DOHH2 (cell line): ENCODE data around the gene LCN10.

Experiments used
- H3F3A ChIP-seq: fragments of 200-600 bp; sonication (generic), shearing (Covaris generic); 2 replicates; pipeline ENCODE4 v1.6.0; 2016; ENCODE audit warnings: antibody characterized with exemption, mild to moderate bottlenecking; ENCODE audit not compliant: control insufficient read depth, insufficient read depth
- H3K27ac ChIP-seq: fragments of 200-600 bp; sonication (generic); 2 replicates; pipeline ENCODE4 v1.5.1; 2014; ENCODE audit warnings: low read depth, mild to moderate bottlenecking, low read length, moderate library complexity
- H3K27me3 ChIP-seq: fragments of 200-600 bp; sonication (generic); 2 replicates; pipeline ENCODE4 v1.6.1; 2014; ENCODE audit warnings: mild to moderate bottlenecking, low read length, mixed read lengths; ENCODE audit not compliant: control insufficient read depth
- H3K36me3 ChIP-seq: fragments of 200-600 bp; sonication (generic); 2 replicates; pipeline ENCODE4 v1.6.1; 2014; ENCODE audit warnings: mild to moderate bottlenecking, low read length, moderate library complexity, mixed read lengths; ENCODE audit not compliant: control insufficient read depth
- H3K4me1 ChIP-seq: fragments of 200-600 bp; sonication (generic); 2 replicates; pipeline ENCODE4 v1.6.1; 2014; ENCODE audit warnings: mild to moderate bottlenecking, low read length, mixed read lengths; ENCODE audit not compliant: control insufficient read depth
- H3K4me2 ChIP-seq: fragments of 200-600 bp; sonication (generic); 2 replicates; pipeline ENCODE4 v1.6.0; 2014; ENCODE audit warnings: mild to moderate bottlenecking, low read length, moderate library complexity
- H3K4me3 ChIP-seq: fragments of 200-600 bp; sonication (generic); 2 replicates; pipeline ENCODE4 v1.5.1; 2014; ENCODE audit warnings: mild to moderate bottlenecking, low read length, mixed read lengths
- H3K79me2 ChIP-seq: fragments of 200-600 bp; sonication (generic); 2 replicates; pipeline ENCODE4 v1.6.1; 2014; ENCODE audit warnings: mild to moderate bottlenecking, low read length, mixed read lengths; ENCODE audit not compliant: control insufficient read depth
- H3K9me2 ChIP-seq: fragments of 200-600 bp; sonication (generic); replicated peaks from 2 replicates; pipeline ENCODE4 v1.6.1; 2014; ENCODE audit warnings: mild to moderate bottlenecking, low read length, mixed read lengths; ENCODE audit not compliant: control insufficient read depth
- H3K9me3 ChIP-seq: fragments of 200-600 bp; sonication (generic); 2 replicates; pipeline ENCODE4 v1.6.1; 2014; ENCODE audit warnings: antibody characterized with exemption, low read length, mixed read lengths; ENCODE audit not compliant: control insufficient read depth, insufficient read depth
- H4K20me1 ChIP-seq: fragments of 200-600 bp; sonication (generic); 2 replicates; pipeline ENCODE4 v1.6.0; 2014; ENCODE audit warnings: low read depth, mild to moderate bottlenecking, antibody characterized with exemption, low read length, moderate library complexity; ENCODE audit not compliant: control insufficient read depth, insufficient read depth
- CTCF ChIP-seq: fragments of 200-600 bp; sonication (generic); IDR thresholded peaks from one replicate; pipeline ENCODE4 v1.5.1; 2014; ENCODE audit warnings: antibody characterized with exemption, mild to moderate bottlenecking, low read depth, low read length; ENCODE audit not compliant: poor library complexity, severe bottlenecking
- EZH2phosphoT487 ChIP-seq: fragments of 200-600 bp; sonication (generic); IDR thresholded peaks from 2 replicates; pipeline ENCODE4 v1.6.1; 2017; ENCODE audit warnings: borderline replicate concordance, mild to moderate bottlenecking, antibody characterized with exemption, low read length, moderate library complexity, mixed read lengths

The LCN10 gene

GRCh38 chr9:136746155-136746490 lies 3.4 kb upstream of the LCN10 start:
- Histone ChIP-seq H3K27me3 (peaks cover 32% of the 10 kb centered on the region), H3K27ac (no peak overlapping the region), H3K4me1 (peaks cover 49% of the 10 kb centered on the region), H3K9me3 (peaks cover 3% of the 10 kb centered on the region), H3K9me2 (no peaks in the 10 kb centered on the region), H3K4me3 (no peak overlapping the region), H3F3A (peaks cover 5% of the 10 kb centered on the region; the same call in 1 of the 2 replicates), H3K36me3 (no peaks in the 10 kb centered on the region), H3K4me2 (no peak overlapping the region), H4K20me1 (no peaks in the 10 kb centered on the region), H3K79me2 (no peaks in the 10 kb centered on the region)
- TF ChIP-seq EZH2phosphoT487 = no peak
- TF ChIP-seq CTCF = no peak

GRCh38 chr9:136745389-136746154 lies 2.8 kb upstream of the LCN10 start:
- no peak overlapping the region for H3K4me3 ChIP-seq
- no peaks in the 10 kb centered on the region for H3K36me3 ChIP-seq
- no peaks in the 10 kb centered on the region for H3K9me3 ChIP-seq
- peaks cover 3% of the 10 kb centered on the region; the same call in 1 of the 2 replicates for H3F3A ChIP-seq
- no peak overlapping the region for H3K27ac ChIP-seq
- H3K27me3 ChIP-seq = peaks cover 38% of the 10 kb centered on the region
- no peak overlapping the region for H3K4me2 ChIP-seq
- no peaks in the 10 kb centered on the region for H4K20me1 ChIP-seq
- TF ChIP-seq CTCF = no peak
- no peak for TF ChIP-seq EZH2phosphoT487
- no peaks in the 10 kb centered on the region for H3K79me2 ChIP-seq
- H3K9me2 ChIP-seq = no peaks in the 10 kb centered on the region
- peaks cover 49% of the 10 kb centered on the region for H3K4me1 ChIP-seq

- Histone ChIP-seq H3K9me2 (no peaks in the 10 kb centered on the region), H3F3A (peaks cover 3% of the 10 kb centered on the region; the same call in 1 of the 2 replicates), H3K4me3 (no peak overlapping the region), H3K79me2 (no peaks in the 10 kb centered on the region), H3K27me3 (peaks cover 43% of the 10 kb centered on the region), H3K9me3 (no peaks in the 10 kb centered on the region), H3K4me2 (no peak overlapping the region), H3K27ac (no peak overlapping the region), H3K36me3 (no peaks in the 10 kb centered on the region), H3K4me1 (peaks cover 41% of the 10 kb centered on the region), H4K20me1 (no peaks in the 10 kb centered on the region)
- TF ChIP-seq CTCF = no peak
- no peak for TF ChIP-seq EZH2phosphoT487
Measured at GRCh38 chr9:136744773-136745172, 2.0 kb upstream of the LCN10 start.
